NCI-H128 (cell line): ENCODE data around the gene RAPGEF5.

ENCODE experiments used
- DNase-seq: peaks from one replicate; lab custom pipeline; 2025; ENCODE audit not compliant: unreplicated experiment; lab: John Stamatoyannopoulos, UW

Gene RAPGEF5

GRCh38 chr7:22195397-22196172, 161.4 kb downstream of the RAPGEF5 start:
- DNase-seq: no peak

- no peak for DNase-seq
These were observed 162.2 kb downstream of the RAPGEF5 start for GRCh38 chr7:22194658-22195273.

- DNase-seq: no peak
These were observed 163.4 kb downstream of the RAPGEF5 start for GRCh38 chr7:22193450-22193983.

- DNase-seq: no peak
These were observed 164.2 kb downstream of the RAPGEF5 start for GRCh38 chr7:22192801-22193200.

GRCh38 chr7:22190736-22191135, 166.2 kb downstream of the RAPGEF5 start:
- DNase-seq: no peak

DNA sequence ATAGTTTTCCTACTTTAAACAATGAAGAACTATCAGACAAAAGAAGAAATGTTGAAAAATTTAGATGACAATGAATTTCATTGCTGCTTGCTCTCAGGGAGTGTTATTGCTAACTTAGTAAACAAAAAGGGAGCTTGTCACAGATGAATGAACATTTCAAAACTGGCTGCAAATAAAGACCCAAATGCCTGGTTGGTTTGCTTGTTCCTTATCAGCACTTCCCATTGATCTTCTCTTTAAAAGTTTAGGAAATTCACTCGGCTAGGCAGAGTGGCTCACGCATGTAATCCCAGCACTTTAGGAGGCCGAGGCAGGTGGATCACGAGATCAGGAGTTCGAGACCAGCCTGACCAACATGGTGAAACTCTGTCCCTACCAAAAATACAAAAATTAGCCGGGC, 167.2 kb downstream of the RAPGEF5 start:
- DNase-seq: no peak

DNA sequence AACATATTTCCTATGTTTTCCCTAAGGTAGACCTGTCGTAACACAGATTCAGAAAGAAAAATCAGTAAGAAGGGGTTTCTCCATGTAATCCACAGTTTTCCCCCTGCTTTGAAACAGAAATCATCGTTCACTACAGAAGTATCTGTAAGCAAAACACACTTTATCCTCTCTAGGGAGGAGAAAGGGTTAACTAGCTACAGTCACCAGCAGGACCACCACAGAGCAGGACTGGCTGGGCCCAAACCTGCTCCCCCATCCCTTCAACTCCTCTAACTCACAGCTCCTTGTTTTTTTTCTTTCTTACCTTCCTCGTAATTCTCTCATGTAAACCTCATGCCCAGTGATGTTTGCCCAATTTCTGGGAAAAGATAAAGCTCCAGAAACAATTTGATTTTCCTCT, 167.7 kb downstream of the RAPGEF5 start:
- no peak for DNase-seq

GRCh38 chr7:22187691-22188348, 169.1 kb downstream of the RAPGEF5 start:
- DNase-seq: no peak

DNA sequence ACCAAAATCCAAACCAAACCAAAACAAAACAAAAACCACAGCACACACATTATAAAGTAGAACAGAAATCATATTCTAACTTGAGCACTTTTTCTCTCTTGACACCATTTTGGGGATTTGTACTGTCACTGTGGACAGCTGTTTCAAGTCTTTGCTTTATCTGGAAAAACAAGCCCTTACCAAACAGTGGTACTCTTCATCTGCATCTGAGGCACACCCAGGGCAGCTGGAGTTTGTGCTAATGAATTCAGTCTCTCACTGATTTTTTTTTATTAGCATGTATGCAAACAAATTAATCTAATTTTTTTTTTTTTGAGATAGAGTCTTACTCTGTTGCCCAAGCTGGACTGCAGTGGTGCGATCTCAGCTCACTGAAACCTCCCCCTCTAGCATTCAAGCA, 171.4 kb downstream of the RAPGEF5 start:
- no peak for DNase-seq

- DNase-seq: no peak
These were observed 172.3 kb downstream of the RAPGEF5 start for GRCh38 chr7:22184549-22185199.

GRCh38 chr7:22183522-22184280, 173.3 kb downstream of the RAPGEF5 start:
- DNase-seq: no peak

- no peak for DNase-seq
These were observed 174.8 kb downstream of the RAPGEF5 start for GRCh38 chr7:22182149-22182548.

DNA sequence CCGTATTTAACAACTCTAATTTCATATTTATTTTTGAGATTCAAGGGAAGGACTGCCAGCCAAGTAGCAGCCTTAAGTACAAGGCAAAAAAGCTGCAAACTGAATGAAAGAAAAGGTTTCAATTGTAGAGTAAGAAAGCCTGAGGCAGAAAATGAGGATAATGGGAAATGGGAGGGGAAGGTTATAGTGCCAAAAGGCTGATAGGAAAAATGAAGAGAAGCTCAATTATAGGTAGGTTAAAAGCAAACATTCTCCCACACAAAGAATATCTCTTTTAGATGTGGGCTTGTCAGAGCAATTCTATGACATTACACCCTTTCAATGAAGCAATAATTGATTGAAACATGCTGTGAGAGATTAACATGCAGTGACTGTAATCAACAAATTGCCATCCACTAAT, 175.3 kb downstream of the RAPGEF5 start:
- no peak for DNase-seq

GRCh38 chr7:22179442-22179879, 177.5 kb downstream of the RAPGEF5 start:
- no peak for DNase-seq

- DNase-seq: no peak
These were observed 178.2 kb downstream of the RAPGEF5 start for GRCh38 chr7:22178735-22179134.

GRCh38 chr7:22176791-22177412, 180.1 kb downstream of the RAPGEF5 start:
- DNase-seq: no peak

- DNase-seq: no peak
These were observed 182.4 kb downstream of the RAPGEF5 start for GRCh38 chr7:22174574-22174953.

DNA sequence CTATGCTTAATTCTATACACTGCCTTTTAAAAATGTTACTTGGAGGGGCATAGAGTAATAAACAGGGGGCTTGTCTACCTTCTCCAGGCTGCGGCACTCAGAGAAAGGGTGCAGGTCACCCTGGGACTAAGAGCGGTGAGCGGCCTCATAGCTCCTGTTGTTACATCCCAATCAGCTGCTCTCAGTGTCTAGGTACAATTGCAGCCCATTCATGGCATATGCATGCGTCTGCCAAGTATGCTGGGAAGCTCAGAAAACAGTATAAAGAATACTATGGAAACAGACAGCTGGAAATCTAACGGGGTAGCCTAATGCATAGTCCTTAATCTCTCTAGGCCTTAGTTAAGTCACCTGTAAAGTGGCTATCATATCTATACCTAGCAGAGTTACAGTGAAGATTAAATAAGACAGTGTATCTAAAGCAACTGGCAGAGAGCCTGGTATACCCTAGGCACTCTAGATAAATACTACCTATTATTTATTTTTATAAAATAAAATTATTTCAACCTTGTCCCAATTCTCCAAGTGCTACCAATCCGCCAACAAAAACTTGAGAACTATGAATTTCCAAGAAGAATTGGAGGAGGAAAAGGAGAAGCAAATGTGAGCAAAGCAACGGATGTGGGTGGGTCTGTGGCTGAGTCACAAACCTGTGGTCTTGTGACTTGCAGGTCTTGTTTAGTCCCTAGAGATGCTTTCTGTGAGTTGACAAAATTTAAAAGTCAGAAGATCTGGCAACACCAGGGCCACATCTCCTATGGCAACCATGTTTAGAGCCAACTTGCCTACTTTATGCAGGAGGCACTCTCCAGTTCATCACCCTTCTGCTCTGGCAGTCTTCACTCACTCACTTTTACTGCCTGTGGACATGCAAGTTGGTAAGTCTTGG, 183.0 kb downstream of the RAPGEF5 start:
- no peak for DNase-seq

GRCh38 chr7:22168129-22168634, 188.8 kb downstream of the RAPGEF5 start:
- no peak for DNase-seq
